K562 (cell line): Measurements from ENCODE around the gene MON2. TPM values are rescaled to one million over a fixed set of nuclear protein-coding genes. Genes with fewer than 3 reads are reported as not detected.

Experiments
- ATF7 ChIP-seq: fragments of 450-650 bp; IDR thresholded peaks from 2 replicates; pipeline ENCODE4 v1.7.1; 2014; ENCODE audit warnings: mild to moderate bottlenecking, moderate library complexity
- DDX20 ChIP-seq: fragments of 450-650 bp; IDR thresholded peaks from 2 replicates; pipeline ENCODE4 v1.6.1; 2016; ENCODE audit warnings: missing genetic modification characterization, low read depth, mild to moderate bottlenecking, missing compliant biosample characterization, moderate library complexity
- ELK3 ChIP-seq: fragments of 450-650 bp; formaldehyde crosslinking; IDR thresholded peaks from 2 replicates; pipeline ENCODE4 v1.4.0; 2020; ENCODE audit warnings: mild to moderate bottlenecking
- EP300 ChIP-seq: IDR thresholded peaks from 2 replicates; pipeline ENCODE4 v1.6.1; 2012; ENCODE audit warnings: low read length, improper control_type of control experiment
- ETV5 ChIP-seq: sonication (generic); formaldehyde crosslinking; IDR thresholded peaks from 2 replicates; pipeline ENCODE4 v1.4.0; 2020; ENCODE audit warnings: low read depth, mild to moderate bottlenecking, missing genetic modification reagents
- GMEB1 ChIP-seq: fragments of 250-450 bp; sonication (Bioruptor Pico); IDR thresholded peaks from 2 replicates; pipeline ENCODE4 v1.4.0; 2020; ENCODE audit warnings: mild to moderate bottlenecking
- HDGF ChIP-seq: fragments of 450-650 bp; IDR thresholded peaks from 2 replicates; pipeline ENCODE4 v1.6.1; 2016
- HOXB6 ChIP-seq: fragments of 250-450 bp; sonication (Bioruptor Pico); IDR thresholded peaks from 2 replicates; pipeline ENCODE4 v1.5.1; 2022; ENCODE audit warnings: mild to moderate bottlenecking, borderline replicate concordance
- KDM2B ChIP-seq: fragments of 250-450 bp; sonication (Bioruptor Pico); IDR thresholded peaks from 2 replicates; pipeline ENCODE4 v1.8.0; 2021; ENCODE audit warnings: mild to moderate bottlenecking, moderate library complexity
- MEF2D ChIP-seq: conservative IDR thresholded peaks from 2 replicates; pipeline ENCODE4 v1.6.1; 2016; ENCODE audit warnings: low read depth, missing genetic modification characterization, missing compliant biosample characterization
- NBN ChIP-seq: fragments of 450-650 bp; IDR thresholded peaks from 2 replicates; pipeline ENCODE4 v1.6.1; 2016; ENCODE audit warnings: low read depth, mild to moderate bottlenecking
- PURB ChIP-seq: sonication (generic); formaldehyde crosslinking; IDR thresholded peaks from 2 replicates; pipeline ENCODE4 v1.9.0; 2021; ENCODE audit warnings: low read depth, mild to moderate bottlenecking, missing genetic modification reagents
- TCFL5 ChIP-seq: fragments of 250-450 bp; sonication (Bioruptor Pico); conservative IDR thresholded peaks from 2 replicates; pipeline ENCODE4 v1.6.1; 2021; ENCODE audit warnings: mild to moderate bottlenecking, moderate library complexity, matching md5 sums
- ZBED1 ChIP-seq: IDR thresholded peaks from 2 replicates; pipeline ENCODE4 v1.6.1; 2014
- ZBTB43 ChIP-seq: sonication (generic); formaldehyde crosslinking; IDR thresholded peaks from 2 replicates; pipeline ENCODE4 v1.8.0; 2023; ENCODE audit warnings: mild to moderate bottlenecking, missing genetic modification reagents
- ZC3H4 ChIP-seq: sonication (generic); formaldehyde crosslinking; IDR thresholded peaks from 2 replicates; pipeline ENCODE4 v1.9.0; 2021; ENCODE audit warnings: missing genetic modification reagents, borderline replicate concordance
- ZFP30 ChIP-seq: fragments of 250-450 bp; sonication (Bioruptor Pico); IDR thresholded peaks from 2 replicates; pipeline ENCODE4 v1.8.0; 2022; ENCODE audit warnings: moderate library complexity, mild to moderate bottlenecking, inconsistent platforms, borderline replicate concordance
- ZNF263 ChIP-seq: sonication (generic); formaldehyde crosslinking; IDR thresholded peaks from 2 replicates; pipeline ENCODE4 v1.8.0; 2022; ENCODE audit warnings: mild to moderate bottlenecking, missing genetic modification reagents, borderline replicate concordance
- ZNF354B ChIP-seq: fragments of 250-450 bp; sonication (Bioruptor Pico); IDR thresholded peaks from 2 replicates; pipeline ENCODE4 v1.4.0; 2020
- ZNF586 ChIP-seq: fragments of 450-650 bp; formaldehyde crosslinking; conservative IDR thresholded peaks from 2 replicates; pipeline ENCODE4 v1.4.0; 2020; ENCODE audit warnings: mild to moderate bottlenecking, moderate library complexity
- polyA plus RNA-seq, 8 experiments: library from polyadenylated mRNA; depleted of rRNA in 4 of 8; stranded (reverse) in 5 of 8; unstranded in 3 of 8; fragments of >200 nt; fragmentation: Nextera tagmentation in 2 of 8; fragmentation: Illumina TruSeq in 1 of 8; extraction: Ambion mirVana in 2 of 8; extraction: Trizol in 1 of 8; gene quantifications; 2 replicates each; pipeline versions ENCODE4 v1.2.1 to v1.2.3, GENCODE V29; 2011 to 2014; ENCODE audit warnings: inconsistent platforms in 1 of 8, missing spikeins in 1 of 8
- total RNA-seq, 7 experiments: library from RNA; depleted of rRNA in 6 of 7; stranded (reverse); fragments of >200 nt in 6 of 7; fragmentation: Illumina TruSeq in 2 of 7; extraction: Trizol in 2 of 7; gene quantifications; 2 replicates each; pipeline versions ENCODE4 v1.2.1 to v1.2.3, GENCODE V29; 2011 to 2021; ENCODE audit warnings: low replicate concordance in 1 of 7
- TF ChIP-seq, protein P1 (sequence below): fragments of 250-450 bp; sonication (Bioruptor Pico); IDR thresholded peaks from 2 replicates; pipeline ENCODE4 v1.5.0; 2022; ENCODE audit warnings: mild to moderate bottlenecking
- TF ChIP-seq, protein P2 (sequence below), 2 experiments: fragments of 250-450 bp in 1 of 2; fragments of 450-650 bp in 1 of 2; sonication (Bioruptor Pico) in 1 of 2; IDR thresholded peaks; 2 replicates each; pipeline versions ENCODE4 v1.6.1 to v1.8.0; 2016 to 2021; ENCODE audit warnings: mild to moderate bottlenecking in 2 of 2, moderate library complexity in 2 of 2, missing compliant biosample characterization in 1 of 2, missing genetic modification characterization in 1 of 2

MON2 gene
- total and polyA plus RNA-seq, 9 of the 15 experiments (the other 6 are each of a cell fraction or from before 2014, with no cell fraction given), result 3.6 to 31.6 (median 16.8) TPM

DNA sequence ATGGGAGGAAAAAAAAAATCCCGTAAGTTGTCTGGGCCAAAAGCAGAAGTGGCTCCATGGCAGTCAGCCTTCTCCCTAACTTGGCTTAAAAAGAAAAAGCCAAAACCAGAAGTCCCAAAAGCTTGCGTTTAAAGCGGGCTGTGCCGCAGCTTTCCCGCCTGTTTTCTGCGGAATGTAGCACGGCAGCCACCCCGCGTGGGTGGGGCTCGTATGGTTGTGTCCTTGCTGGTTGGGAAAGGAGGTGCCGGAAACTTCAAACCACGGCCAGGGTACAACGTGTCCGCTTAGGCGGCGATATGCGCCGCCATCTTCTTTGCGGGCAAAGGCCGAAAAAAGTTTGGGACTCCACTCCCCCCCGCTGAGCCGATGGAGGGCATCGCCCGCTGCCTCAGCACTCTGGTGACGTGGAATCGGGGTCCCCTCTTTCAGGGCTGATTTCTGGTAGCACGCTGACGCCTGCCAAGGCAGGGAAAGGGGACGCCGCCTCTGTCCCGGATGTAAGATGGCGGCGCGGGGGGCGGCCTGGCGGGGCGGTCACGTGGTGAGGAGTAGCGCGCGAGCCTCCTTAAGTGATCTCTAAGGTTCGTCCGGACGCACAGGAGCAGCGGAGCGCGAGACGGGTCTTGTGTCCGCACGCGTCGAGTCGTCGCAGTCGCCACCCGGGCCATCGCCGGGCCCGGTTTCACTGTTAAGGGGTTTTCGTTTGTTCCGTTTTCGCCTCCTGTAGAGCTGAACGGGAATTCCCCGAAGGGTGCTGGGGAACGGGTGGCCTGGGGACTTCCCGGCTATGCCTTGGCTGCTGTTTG is 135.8 kb downstream of the MON2 start (continued):
- TF ChIP-seq ZC3H4, result no peak
- peak; percentile 17; the same call in 1 of the 2 replicates for TF ChIP-seq ZBED1
- peak; percentile 71; the same call in 1 of the 2 replicates for TF ChIP-seq NBN
- TF ChIP-seq TCFL5 (CRISPR knock-in tag), result no peak
- TF ChIP-seq HDGF, result no peak
- TF ChIP-seq, protein P1, sequence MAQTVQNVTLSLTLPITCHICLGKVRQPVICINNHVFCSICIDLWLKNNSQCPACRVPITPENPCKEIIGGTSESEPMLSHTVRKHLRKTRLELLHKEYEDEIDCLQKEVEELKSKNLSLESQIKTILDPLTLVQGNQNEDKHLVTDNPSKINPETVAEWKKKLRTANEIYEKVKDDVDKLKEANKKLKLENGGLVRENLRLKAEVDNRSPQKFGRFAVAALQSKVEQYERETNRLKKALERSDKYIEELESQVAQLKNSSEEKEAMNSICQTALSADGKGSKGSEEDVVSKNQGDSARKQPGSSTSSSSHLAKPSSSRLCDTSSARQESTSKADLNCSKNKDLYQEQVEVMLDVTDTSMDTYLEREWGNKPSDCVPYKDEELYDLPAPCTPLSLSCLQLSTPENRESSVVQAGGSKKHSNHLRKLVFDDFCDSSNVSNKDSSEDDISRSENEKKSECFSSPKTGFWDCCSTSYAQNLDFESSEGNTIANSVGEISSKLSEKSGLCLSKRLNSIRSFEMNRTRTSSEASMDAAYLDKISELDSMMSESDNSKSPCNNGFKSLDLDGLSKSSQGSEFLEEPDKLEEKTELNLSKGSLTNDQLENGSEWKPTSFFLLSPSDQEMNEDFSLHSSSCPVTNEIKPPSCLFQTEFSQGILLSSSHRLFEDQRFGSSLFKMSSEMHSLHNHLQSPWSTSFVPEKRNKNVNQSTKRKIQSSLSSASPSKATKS (CRISPR knock-in tag), result no peak
- TF ChIP-seq ZFP30 (CRISPR knock-in tag), result no peak
- TF ChIP-seq GMEB1 (CRISPR knock-in tag), result peak; percentile 57
- peak; percentile 40 for TF ChIP-seq ZNF263
- no peak for TF ChIP-seq ZNF586
- TF ChIP-seq ETV5 (CRISPR knock-in tag), result peak; percentile 70
- TF ChIP-seq MEF2D (tag), result peak; percentile 76
- TF ChIP-seq HOXB6, result no peak
- no peak for TF ChIP-seq PURB (CRISPR knock-in tag)
- 0 out of 2 replicates have a peak, but pooled peaks have one; percentile 50 for TF ChIP-seq ELK3 (CRISPR knock-in tag)
- peak; percentile 59; the same call in 1 of the 2 replicates for TF ChIP-seq ATF7
- peak; percentile 18; the same call in 1 of the 2 replicates for TF ChIP-seq KDM2B
- 0 out of 2 replicates have a peak, but pooled peaks have one; percentile 39 for TF ChIP-seq ZNF354B (CRISPR knock-in tag)
- TF ChIP-seq, protein P2, sequence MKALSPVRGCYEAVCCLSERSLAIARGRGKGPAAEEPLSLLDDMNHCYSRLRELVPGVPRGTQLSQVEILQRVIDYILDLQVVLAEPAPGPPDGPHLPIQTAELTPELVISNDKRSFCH (CRISPR knock-in tag; IDR thresholded peaks at IDR 0.05), result no peak
- TF ChIP-seq, protein P2 (tag; IDR thresholded peaks at IDR 0.05), result peak; percentile 90
- peak; percentile 22; the same call in 1 of the 2 replicates for TF ChIP-seq EP300
- TF ChIP-seq DDX20, result no peak
- TF ChIP-seq ZBTB43 (CRISPR knock-in tag), result peak; percentile 87
